OCI-LY1 (cell line): ENCODE results near the gene RGSL1.

Source experiments
- CTCF ChIP-seq: fragments of 200-600 bp; sonication (generic), shearing (Covaris generic); IDR thresholded peaks from 2 replicates; pipeline ENCODE4 v1.5.1; 2017; ENCODE audit warnings: mild to moderate bottlenecking, antibody characterized with exemption, low read length, moderate library complexity, mixed read lengths
- EZH2 ChIP-seq: fragments of 200-600 bp; sonication (generic), shearing (Covaris generic); IDR thresholded peaks from 2 replicates; pipeline ENCODE4 v1.8.0; 2017; ENCODE audit warnings: borderline replicate concordance, mixed run types, mild to moderate bottlenecking, antibody characterized with exemption, low read length, moderate library complexity, mixed read lengths

- TF ChIP-seq CTCF (no peak), EZH2 (no peak)
These were observed 70.8 kb downstream of the RGSL1 start for GRCh38 chr1:182520736-182521135.
